HG02763 (cell line): ENCODE measurements around the gene TUBB3.
A peak's percentile ranks its signal among the peaks of the same experiment; 100 is the strongest.
"Not testable (repeated sequence)": the region's sequence is repeated elsewhere in the genome, so short reads cannot be mapped to it uniquely, and the experiment has no call there.

Experiments
- ATAC-seq: cut with Tn5 transposase; IDR thresholded peaks from one replicate; pipeline ENCODE4 v1.9.1; 2021; ENCODE audit warnings: mild to moderate bottlenecking, moderate library complexity; ENCODE audit not compliant: unreplicated experiment

The TUBB3 gene

GRCh38 chr16:89917773-89918452 lies 5.2 kb upstream of the TUBB3 start:
- peak; percentile 62 for ATAC-seq

GRCh38 chr16:89918453-89919347 lies 4.4 kb upstream of the TUBB3 start, which contains the start of gene MC1R:
MC1R (plus strand) TSS chr16:89918862; CDS start chr16:89919259, 397 bp downstream.
- ATAC-seq = no peak

DNA sequence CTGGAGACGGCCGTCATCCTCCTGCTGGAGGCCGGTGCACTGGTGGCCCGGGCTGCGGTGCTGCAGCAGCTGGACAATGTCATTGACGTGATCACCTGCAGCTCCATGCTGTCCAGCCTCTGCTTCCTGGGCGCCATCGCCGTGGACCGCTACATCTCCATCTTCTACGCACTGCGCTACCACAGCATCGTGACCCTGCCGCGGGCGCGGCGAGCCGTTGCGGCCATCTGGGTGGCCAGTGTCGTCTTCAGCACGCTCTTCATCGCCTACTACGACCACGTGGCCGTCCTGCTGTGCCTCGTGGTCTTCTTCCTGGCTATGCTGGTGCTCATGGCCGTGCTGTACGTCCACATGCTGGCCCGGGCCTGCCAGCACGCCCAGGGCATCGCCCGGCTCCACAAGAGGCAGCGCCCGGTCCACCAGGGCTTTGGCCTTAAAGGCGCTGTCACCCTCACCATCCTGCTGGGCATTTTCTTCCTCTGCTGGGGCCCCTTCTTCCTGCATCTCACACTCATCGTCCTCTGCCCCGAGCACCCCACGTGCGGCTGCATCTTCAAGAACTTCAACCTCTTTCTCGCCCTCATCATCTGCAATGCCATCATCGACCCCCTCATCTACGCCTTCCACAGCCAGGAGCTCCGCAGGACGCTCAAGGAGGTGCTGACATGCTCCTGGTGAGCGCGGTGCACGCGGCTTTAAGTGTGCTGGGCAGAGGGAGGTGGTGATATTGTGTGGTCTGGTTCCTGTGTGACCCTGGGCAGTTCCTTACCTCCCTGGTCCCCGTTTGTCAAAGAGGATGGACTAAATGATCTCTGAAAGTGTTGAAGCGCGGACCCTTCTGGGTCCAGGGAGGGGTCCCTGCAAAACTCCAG lies 3.4 kb upstream of the TUBB3 start:
- no peak for ATAC-seq

DNA sequence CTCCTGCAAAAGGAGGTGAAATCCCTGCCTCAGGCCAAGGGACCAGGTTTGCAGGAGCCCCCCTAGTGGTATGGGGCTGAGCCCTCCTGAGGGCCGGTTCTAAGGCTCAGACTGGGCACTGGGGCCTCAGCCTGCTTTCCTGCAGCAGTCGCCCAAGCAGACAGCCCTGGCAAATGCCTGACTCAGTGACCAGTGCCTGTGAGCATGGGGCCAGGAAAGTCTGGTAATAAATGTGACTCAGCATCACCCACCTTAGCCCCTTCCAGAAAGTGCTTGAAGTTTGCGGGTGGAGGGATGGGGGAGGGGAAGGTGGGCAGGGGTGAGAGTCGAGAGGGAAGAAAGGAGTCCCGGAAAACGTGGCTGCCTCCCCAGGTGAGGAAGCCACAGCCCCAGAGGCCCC lies 2.4 kb upstream of the TUBB3 start:
- ATAC-seq = no peak

DNA sequence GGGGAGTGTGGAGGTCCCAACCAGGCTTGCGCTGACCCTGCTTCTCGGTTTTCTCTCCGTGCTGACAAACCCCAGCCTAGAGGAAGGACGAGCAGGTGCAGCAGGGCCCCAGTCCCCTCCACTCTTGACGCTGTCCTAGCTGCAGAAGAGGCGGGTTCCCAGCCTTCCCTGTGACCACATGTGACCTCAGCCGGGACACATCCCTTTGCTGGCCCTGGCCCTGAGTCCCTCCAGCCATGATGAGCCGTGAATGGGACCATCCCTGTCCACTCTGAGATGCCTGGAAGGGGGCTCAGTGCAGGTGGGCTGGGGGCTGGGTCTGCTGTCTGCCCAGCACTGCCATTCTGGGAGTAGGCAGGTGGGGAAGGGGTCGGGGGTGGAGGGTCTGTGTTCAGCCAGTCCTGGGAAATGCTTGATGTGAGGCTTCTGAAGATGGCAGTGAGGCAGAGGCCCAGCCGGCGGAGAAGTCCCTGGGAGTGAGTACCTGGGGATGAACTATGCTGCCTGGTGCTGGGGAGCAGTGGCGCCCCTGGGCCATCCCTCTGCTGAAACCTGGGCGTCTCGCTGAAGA lies 1.9 kb upstream of the TUBB3 start:
- ATAC-seq = no peak

DNA sequence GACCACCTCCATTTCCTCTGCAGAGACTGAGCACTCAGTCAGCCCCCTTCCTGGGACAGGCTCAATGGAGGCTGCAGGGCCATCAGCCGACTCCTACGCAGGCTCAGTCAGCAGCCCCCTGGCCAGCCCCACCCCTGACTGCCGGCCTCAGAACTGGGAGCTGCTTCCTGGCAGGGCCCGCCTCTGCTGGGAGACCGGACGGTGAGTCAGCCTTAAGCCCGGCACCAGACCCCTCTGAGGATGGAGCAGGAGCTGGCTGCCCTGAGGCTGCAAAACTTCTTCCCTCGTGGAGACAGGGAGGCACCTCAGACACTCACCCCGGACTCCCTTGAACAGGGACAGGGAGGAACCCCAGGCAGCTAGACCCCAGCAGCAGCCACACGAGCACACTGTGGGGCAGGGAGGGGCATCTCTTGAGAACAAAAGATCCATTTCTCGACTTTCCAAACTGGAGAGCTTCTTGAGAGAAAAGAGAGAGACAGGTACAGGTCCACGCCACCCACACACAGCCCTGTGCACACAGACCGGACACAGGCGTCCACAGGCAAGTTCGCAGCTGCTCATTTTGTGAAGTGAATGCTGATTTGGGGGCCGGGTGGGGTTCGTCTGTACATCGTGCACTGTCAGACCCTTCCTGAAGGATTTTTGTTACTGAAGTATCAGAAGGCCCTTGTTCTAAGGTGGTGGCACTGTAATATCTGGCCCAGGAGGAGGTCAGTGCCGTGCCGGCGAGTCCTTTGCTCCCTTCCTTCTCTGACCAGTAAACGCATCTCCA lies 1.3 kb upstream of the TUBB3 start:
- no peak for ATAC-seq

- no peak for ATAC-seq
Observed at GRCh38 chr16:89922477-89922883, 662 bp upstream of the TUBB3 start.

DNA sequence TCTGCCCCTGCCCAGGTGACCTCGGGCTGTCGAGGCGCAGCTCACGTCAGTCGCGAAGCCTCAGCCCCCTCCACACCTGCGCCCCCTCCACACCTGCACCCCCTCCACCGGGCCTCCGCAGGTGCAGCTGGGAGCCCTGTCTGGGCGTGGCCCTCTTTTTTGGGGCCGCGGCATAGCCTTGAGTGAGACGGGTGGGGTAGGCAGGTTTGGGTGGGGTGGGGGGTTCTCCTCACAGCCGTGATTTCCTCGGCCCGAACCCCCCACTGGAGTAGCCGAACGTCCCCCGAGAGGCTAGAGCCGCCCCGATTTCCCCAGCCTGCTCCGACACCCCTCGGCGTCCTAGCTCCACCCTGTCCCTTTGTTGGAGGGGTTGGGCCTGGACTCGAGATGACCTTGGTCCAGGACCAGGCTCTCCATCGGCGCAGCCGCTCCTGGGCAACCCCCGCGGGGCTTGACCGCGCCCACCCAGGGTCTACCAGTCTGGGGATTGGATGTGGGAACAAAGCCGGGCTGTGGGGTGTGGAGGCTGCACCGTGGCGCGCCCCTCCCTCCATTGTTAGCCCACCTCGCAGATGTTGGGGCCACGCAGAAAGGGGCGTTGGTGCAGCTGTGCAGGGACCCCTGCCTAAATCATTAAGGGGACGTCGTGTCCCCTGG lies 626 bp downstream of the TUBB3 start:
- no peak for ATAC-seq

GRCh38 chr16:89924297-89924924 lies 1.3 kb downstream of the TUBB3 start:
- ATAC-seq = no peak

- no peak for ATAC-seq
Observed at GRCh38 chr16:89924925-89925307, 1.8 kb downstream of the TUBB3 start.

DNA sequence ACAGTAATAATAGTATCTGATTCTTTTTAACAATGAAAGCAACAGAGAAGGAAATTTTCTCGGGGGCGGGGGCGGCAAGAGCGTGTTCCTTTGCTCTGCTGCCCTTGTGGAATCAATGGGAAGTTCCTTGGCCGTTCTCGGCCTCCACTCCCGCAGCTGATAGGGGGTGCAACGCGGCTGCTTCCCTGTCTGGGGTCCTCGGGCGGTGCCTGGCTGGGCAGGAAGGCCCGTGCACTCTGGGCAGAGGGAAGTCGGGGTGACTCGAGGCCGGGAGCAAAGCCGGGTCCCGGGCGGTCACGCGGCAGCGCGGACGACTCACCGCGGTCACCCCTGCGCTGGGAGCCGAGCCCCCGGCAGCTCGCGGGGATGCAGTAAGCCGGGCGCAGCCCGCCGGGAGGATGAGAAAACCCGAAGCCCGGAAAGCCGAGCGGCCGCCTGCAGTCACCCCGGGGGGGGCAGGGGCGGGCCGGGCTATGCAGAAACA lies 2.5 kb downstream of the TUBB3 start:
- no peak for ATAC-seq

- ATAC-seq = no peak
Observed at GRCh38 chr16:89931305-89931896, 8.3 kb downstream of the TUBB3 start.

DNA sequence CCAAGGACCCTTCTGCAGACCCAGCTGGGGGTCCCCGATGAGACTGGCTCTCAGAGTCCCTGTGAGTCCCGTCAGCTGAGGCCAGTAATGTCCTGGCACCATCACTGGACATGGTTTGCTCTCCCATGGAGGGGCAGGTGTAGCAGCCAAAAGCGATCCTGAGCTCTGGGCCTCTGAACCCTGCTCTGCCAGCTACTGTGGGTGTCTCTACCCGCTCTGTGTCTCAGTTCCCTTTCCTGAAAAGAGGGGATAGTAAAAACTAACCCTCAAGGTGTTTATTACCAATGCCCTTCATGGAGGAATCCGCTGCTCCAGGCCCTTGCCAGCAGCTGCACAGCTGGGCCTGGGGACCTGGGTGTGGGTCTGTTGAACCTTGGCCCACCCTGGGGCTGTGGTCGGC lies 8.8 kb downstream of the TUBB3 start:
- ATAC-seq = no peak

GRCh38 chr16:89934019-89934418 lies 10.9 kb downstream of the TUBB3 start:
- ATAC-seq = not testable (repeated sequence)

GRCh38 chr16:89934611-89935553 lies 11.7 kb downstream of the TUBB3 start:
- no peak for ATAC-seq

GRCh38 chr16:89935620-89936019 lies 12.5 kb downstream of the TUBB3 start:
- ATAC-seq = not testable (repeated sequence)

- ATAC-seq = no peak
Observed at GRCh38 chr16:89936034-89936433, 12.9 kb downstream of the TUBB3 start.
